ENCODE measurements around the gene TTLL9. TPM values are rescaled to one million over a fixed set of nuclear protein-coding genes. Genes with fewer than 3 reads are reported as not detected.

Gene TTLL9
- total RNA-seq, 1 donor from 2014 or later, result 0.16 TPM

DNA sequence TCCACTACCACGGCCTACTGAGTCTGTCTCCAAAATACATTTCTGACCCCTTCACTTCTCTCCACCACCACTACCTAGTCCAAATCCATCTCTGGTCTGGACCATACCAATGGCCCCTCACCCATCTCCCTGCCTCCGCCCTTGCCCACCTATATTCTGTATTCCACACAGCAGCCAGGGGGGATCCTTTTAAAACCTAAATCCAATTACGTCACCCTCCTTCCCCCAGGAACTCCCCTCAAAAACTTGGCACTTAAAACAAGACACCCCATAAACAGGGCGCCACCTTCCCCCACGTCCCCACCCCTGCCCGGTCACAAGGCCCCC, 80.7 kb downstream of the TTLL9 start:
- no peak for ATAC-seq

GRCh38 chr20:31951530-31952453, 81.4 kb downstream of the TTLL9 start, which contains the start of gene PDRG1:
TSS of gene PDRG1 (minus strand) at chr20:31952046. CDS start at chr20:31951961, 85 bp downstream.
- peak; percentile 99 for ATAC-seq

DNA sequence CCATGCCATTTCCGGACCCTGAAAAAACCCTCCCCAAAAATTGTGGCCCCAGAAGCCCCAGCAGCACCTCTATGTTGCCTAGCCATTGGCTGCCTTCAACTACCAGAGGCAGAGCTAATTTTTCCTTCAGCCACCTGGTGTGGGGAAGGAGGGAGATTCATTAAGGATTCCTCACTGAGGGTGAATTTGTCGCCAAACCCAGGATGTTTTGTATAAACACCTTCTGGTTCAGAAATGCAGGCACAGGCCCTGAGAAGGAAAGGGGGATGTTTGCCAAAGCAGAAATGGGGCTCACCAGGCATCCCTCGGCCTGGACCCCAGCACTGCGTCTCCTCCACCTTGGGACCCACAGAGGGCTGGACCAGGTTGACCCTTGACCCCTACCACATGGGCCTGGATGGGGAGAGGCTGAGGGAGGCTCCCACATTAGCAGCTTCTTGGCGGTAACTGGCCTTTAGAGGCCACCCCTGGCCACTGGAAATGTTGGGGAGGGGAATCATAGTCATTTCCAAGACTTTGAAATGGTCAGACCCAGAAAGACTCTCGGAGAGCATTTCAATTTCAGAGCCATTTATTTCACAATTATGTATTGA, 83.2 kb downstream of the TTLL9 start:
- ATAC-seq, result no peak

DNA sequence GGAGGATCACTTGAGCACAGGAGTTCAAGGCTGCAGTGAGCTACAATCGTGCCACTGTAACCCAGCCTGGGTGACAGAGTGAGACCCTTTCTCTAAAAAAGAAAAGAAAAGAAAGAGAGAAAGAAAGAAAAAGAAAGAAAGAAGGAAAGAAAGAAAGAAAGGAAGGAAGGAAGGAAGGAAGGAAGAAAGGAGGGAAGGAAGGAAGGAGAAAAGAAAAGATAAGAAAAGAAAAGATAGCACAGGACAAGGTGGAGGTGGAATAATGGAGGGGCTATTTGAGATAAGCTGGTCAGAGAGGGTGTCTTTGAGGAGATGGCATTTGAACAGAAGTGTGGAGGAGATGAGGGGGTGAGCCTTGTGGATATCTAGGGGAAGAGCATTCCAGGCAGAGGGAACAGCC, 84.1 kb downstream of the TTLL9 start:
- no peak for ATAC-seq

DNA sequence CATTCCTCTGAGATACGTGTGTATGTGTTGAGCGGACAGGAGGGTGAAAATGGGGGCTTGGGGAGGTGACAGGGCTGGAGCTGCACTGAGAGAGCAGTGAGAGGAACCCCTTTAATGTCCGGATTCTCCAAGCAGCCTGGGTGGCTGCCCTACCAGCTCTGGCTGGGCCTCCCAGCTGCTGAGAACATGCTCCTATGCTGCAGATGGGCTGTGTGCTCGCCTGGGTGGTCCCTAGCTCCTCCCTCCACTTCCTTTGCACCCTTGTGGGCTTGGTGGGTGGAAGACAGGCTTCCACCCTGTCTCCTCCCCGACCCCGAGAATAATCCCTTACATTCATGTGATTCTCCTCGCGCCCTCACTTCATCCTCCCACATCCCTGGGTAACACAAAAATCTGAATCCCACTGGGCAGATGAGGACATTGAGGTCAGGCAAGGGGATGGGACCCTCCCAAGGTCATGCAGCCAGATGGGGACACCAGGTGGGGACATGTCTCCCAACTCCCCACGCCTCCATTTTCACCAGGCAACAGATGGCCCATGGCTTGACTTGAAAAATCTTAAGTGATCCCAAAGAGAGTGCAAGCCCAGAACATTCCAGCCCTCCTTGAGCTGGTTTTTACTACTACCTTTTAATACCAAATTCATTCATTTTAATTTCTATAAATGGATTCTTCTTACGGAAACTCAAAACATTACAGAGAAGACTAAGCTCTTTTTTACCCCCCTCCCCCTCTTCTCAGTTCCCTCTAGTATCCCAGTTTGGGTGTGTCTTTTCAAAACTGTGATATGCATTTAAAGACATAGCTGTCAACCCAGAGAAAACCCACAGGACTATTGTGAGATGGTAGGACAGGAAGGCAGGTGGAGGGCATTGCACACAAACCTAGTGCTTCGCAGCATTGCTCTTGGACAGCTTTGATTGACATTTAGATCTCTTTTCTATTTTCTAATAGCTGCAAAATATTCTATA, 86.4 kb downstream of the TTLL9 start:
- ATAC-seq, result no peak

GRCh38 chr20:31962761-31963160, 92.3 kb downstream of the TTLL9 start:
- no peak for ATAC-seq

DNA sequence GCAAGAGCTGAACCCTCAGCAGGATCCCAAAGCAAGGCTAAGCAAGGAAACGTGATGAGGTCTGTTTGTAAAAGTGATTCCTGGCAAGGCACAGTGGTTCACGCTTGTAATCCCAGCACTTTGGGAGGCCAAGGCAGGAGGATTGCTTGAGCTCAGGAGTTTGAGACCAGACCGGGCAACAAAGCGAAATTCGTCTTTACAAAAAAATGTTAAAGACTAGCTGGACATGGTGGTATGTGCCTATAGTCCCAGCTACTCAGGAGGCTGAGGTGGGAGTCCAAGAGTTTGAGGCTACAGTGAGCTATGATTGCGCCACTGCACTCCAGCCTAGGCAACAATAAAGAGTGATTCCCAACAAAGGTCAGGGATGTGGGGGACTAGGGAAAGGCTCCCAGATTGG, 93.5 kb downstream of the TTLL9 start:
- ATAC-seq, result no peak

DNA sequence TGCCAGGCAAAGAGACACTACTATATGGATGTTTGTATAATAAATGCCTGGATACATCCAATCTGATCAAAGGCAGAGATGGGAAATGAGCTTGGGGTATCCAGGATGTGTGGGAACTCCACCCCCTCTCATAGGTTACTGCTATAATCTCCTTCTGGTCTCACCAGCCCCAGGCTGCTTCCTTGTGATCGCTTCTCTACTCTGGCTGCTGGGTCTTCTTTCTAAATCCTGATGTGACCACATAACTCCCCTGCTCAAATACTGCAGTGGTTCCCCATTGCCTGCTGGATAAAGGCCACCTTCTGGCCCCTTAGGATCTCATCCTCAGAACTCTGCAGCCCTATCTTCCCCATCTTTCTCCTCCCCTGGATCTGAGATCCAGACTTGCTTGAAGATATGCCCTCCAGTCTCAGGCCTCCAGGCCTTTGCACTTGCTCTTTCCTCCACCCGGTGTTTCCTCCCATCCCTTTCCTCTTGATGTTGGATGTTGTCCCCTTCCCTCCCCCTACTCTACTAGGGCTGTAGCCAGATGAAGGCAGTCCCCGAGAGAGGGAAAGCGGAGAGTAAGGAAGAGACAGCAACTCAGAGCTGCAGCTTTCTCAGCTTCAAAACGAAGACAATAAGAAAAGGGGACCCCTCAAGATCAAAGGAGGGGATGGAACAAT, 96.7 kb downstream of the TTLL9 start:
- no peak for ATAC-seq

DNA sequence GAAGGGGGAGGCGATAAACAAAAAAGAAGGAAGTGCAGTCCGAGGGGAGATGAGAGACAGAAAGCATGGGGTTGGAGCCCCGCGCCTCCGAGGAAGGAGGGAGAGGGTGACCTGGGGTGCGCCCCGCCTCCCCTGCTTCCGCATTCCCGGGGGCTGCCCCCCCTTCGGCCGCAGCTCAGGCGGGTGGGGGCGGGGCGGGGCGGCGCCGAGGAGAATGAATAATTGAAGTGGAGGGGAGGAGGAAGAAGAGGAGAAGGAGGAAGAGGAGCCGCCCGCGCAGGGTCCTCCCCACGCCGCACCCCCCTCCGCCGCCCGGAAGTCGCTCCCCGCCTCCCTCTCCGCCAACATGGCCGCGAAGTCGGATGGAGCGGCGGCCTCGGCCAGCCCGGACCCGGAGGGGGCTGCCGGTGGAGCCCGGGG, 97.4 kb downstream of the TTLL9 start, which contains the start of gene XKR7:
TSS of gene XKR7 (plus strand) at position 322 of the 420 bp plus-strand sequence. CDS start at position 347, 25 bp downstream.
- ATAC-seq, result no peak

DNA sequence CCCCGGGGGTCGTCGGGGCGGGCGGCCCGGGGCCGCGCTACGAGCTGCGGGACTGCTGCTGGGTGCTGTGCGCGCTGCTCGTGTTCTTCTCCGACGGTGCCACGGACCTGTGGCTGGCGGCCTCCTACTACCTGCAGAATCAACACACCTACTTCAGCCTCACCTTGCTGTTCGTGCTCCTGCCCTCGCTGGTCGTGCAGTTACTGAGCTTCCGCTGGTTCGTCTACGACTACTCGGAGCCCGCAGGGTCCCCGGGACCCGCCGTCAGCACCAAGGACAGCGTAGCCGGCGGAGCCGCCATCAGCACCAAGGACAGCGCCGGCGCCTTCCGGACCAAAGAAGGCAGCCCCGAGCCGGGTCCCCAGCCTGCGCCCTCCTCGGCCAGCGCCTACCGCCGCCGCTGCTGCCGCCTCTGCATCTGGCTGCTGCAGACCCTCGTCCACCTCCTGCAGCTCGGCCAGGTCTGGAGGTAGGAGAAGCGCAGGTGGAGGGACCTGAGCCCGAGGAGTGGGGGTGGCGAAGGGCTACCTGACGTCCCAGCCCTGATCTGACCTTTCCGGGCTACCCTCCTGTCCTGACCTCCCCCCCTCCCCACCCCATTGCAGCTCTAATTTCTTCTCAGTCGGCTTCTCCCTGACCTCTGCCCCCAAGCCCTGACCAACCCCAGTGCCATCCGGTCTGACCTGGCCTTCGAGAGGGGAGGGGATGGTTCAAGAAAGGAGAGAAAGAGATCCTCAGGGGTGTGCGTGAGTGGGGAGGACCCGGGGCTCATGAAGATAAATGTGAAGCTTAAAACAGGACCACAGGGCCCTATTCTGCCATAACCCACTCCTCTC, 98.1 kb downstream of the TTLL9 start:
- peak; percentile 88 for ATAC-seq

DNA sequence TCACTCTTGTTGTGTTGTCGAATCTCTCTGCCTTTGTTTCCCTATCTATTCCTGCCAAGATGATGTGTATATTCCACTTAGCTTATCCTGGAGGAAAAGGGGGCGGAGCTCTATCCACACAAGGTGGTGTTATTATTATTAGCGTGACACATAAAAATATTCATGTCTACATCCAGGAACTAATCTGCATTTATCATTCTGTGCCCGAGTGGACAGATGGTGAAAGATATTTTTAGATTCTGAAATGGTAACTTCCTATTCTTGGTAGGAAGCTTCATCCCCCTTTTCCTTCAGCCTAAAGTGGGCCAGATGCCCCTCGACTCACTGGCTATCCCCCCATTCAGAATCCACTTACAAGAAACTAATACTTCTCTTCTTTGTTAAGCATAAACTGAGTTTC, 99.6 kb downstream of the TTLL9 start:
- no peak for ATAC-seq

DNA sequence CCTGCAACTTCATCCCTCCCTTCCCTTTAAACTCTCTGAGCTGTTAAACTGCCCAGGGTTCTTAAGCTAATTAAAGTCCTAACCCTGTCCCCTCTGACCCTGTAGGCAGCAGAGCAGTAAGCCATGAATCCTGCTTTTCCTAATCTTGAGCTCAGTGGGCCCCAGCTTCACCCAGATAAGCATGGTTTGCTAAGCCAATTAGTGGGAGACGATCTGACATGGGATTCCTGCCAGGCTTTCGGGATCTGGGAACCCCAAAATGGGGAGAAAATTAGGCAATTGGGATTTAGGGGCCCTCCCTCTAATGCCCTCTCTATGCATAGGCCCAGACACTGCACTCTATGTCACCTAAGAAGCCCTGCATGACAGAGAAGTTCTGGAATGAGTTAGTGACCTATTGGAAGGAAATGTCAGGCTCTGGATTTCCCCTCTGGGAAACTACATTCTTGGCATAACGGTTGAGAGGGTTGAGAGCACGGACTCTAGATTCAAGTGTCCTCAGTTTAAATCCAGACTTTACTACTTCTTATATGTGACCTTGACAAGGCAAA, 102.1 kb downstream of the TTLL9 start:
- ATAC-seq, result no peak

DNA sequence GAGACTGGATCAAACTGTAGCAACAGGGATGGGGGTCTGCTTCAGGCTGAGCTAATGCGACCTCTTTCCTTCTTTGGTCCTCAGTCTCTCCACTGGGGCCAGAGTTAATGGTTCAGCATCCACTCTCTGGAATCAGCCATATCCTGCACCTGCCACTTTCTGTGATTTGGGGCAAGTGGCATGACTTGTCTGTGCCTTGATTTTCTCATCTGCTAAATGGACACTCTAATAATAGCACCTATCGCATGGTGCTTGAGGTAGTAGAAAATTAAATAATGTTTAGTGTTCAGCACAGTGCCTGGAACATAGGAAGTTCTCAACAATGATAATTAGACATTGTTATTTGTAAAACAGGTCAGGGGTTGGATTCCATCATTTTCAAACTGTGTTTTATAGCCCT, 103.9 kb downstream of the TTLL9 start:
- no peak for ATAC-seq

DNA sequence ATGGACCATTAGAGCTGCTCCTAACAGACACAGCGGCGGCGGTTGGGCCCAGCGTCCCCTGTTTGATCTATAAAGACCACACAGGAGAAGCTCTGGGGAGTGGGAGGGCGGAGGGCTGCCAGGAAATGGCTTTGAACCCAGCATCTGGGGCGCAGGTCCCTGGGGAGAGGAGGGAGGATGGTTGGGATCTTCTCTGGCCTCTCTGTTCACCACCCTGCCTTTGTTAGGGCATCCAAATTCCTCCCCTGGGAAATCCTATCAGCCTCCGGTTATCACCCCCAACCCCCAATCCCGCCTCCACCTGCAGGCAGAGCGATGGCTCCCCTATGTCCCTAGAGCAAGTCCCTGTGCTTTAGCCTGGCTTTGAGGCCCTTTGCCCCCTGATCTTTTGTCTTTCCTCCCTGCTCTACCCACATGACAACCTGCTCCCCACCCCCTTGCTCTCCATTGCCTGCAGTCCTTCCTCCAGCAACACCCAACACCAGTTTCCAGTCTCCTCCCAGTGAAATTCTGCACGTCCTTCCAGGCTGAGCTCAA, 104.6 kb downstream of the TTLL9 start:
- ATAC-seq, result no peak

DNA sequence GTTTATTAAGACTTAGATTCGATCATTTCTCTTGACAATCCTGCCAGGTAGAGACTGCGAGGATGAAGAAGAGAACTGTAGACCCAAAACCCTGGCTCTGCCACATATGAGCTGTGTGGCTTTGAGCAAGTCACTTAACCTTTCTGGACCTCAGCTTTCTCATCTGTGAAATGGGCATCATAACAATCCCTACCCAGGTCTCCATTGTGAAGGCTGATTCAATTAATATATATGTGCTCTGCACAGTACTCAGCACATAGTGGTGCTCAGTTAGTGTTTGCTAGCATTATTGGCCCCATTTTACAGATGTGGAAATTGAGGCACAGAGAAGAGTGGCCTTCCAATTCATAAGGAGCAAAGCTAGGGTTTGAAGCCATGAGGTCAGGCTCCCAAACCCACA, 105.4 kb downstream of the TTLL9 start:
- no peak for ATAC-seq

DNA sequence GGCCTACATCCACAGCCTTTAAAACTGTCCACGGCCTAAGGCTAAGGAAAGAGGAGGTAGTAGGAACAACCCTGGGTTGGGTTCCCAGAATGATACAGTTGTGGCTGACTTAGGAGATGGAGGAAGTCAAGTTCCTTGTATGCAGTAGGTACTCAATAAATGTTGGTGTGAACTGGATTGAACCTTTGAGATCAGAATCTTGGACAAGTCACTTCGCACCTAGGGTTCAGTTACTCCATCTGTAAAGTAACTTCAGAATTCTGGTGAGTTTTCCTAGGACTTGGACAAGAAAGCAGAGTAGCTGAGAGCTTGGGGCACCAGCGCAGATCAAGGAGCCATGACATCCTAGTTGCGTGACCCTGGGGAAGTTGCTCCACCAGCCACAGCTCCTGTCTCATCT, 106.6 kb downstream of the TTLL9 start:
- ATAC-seq, result no peak

GRCh38 chr20:31979713-31980426, 109.4 kb downstream of the TTLL9 start:
- no peak for ATAC-seq

GRCh38 chr20:31981784-31982183, 111.3 kb downstream of the TTLL9 start:
- ATAC-seq, result no peak

DNA sequence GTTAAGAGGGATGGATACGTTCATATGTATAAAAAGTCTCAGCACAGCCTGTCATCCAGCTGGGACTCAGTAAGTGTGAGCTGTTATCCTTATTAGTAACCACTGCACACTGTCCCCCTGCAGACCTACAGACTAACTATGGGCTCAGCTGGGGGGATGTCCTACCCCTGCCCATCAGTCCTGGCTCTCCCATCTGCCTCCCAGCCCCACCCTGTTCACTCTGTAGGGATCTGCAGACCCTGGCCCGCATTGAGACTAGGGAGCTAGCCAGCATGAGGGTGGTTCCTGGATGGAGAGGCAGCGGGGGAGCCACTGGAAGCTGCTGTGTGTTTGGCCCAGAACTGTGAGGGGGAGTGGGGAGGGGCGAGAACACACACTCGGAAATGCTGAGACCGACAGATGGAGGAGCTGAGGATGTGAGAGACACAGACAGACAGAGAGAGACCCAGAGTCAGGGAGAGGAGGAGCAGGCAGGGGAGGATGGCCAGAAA, 114.6 kb downstream of the TTLL9 start:
- no peak for ATAC-seq

- peak; percentile 13 for ATAC-seq
Observed at GRCh38 chr20:31987744-31988143, 117.3 kb downstream of the TTLL9 start.

All from esophagus mucosa (tissue), 1 donor.